HG02571 (cell line): ENCODE data around the gene FCN1.

Experiments
- ATAC-seq: cut with Tn5 transposase; IDR thresholded peaks from one replicate; pipeline ENCODE4 v1.9.1; 2021; ENCODE audit warnings: mild to moderate bottlenecking, moderate library complexity; ENCODE audit not compliant: unreplicated experiment

FCN1 gene

GRCh38 chr9:134894136-134894860 lies 23.4 kb downstream of the FCN1 start:
- no peak for ATAC-seq

- no peak for ATAC-seq
Observed at GRCh38 chr9:134892820-134893420, 24.8 kb downstream of the FCN1 start.

- no peak for ATAC-seq
Observed at GRCh38 chr9:134892221-134892620, 25.5 kb downstream of the FCN1 start.

- ATAC-seq = no peak
Observed at GRCh38 chr9:134891713-134892112, 26.0 kb downstream of the FCN1 start.

- no peak for ATAC-seq
Observed at GRCh38 chr9:134891053-134891452, 26.7 kb downstream of the FCN1 start.

- no peak for ATAC-seq
Observed at GRCh38 chr9:134890155-134890495, 27.6 kb downstream of the FCN1 start.

GRCh38 chr9:134889386-134890154 lies 28.1 kb downstream of the FCN1 start:
- ATAC-seq = no peak

GRCh38 chr9:134888603-134889190 lies 29.0 kb downstream of the FCN1 start:
- no peak for ATAC-seq

GRCh38 chr9:134887686-134888602 lies 29.8 kb downstream of the FCN1 start:
- ATAC-seq = no peak

- ATAC-seq = no peak
Observed at GRCh38 chr9:134887219-134887618, 30.5 kb downstream of the FCN1 start.

- no peak for ATAC-seq
Observed at GRCh38 chr9:134886413-134886913, 31.2 kb downstream of the FCN1 start.

GRCh38 chr9:134885679-134886412 lies 31.9 kb downstream of the FCN1 start:
- ATAC-seq = no peak

GRCh38 chr9:134885001-134885678 lies 32.6 kb downstream of the FCN1 start:
- ATAC-seq = no peak

- ATAC-seq = no peak
Observed at GRCh38 chr9:134884492-134884891, 33.2 kb downstream of the FCN1 start.

- ATAC-seq = no peak
Observed at GRCh38 chr9:134883040-134883782, 34.5 kb downstream of the FCN1 start.

- no peak for ATAC-seq
Observed at GRCh38 chr9:134882204-134882785, 35.4 kb downstream of the FCN1 start.

- ATAC-seq = no peak
Observed at GRCh38 chr9:134881313-134881670, 36.4 kb downstream of the FCN1 start.
